Measurements from ENCODE around the gene OXA1L. TPM values are rescaled to one million over a fixed set of nuclear protein-coding genes. Genes with fewer than 3 reads are reported as not detected.
"Not testable (repeated sequence)": the region's sequence is repeated elsewhere in the genome, so short reads cannot be mapped to it uniquely, and the experiment has no call there.

The OXA1L gene
- total RNA-seq, 1 donor from 2014 or later, result 93.5 TPM

GRCh38 chr14:22798528-22798927, 32.0 kb downstream of the OXA1L start:
- DNase-seq (ENCODE audit: low spot score), result no peak

GRCh38 chr14:22800346-22800745, 33.9 kb downstream of the OXA1L start:
- no peak for DNase-seq (ENCODE audit: low spot score)

GRCh38 chr14:22801716-22802115, 35.2 kb downstream of the OXA1L start:
- no peak for DNase-seq (ENCODE audit: low spot score)

DNA sequence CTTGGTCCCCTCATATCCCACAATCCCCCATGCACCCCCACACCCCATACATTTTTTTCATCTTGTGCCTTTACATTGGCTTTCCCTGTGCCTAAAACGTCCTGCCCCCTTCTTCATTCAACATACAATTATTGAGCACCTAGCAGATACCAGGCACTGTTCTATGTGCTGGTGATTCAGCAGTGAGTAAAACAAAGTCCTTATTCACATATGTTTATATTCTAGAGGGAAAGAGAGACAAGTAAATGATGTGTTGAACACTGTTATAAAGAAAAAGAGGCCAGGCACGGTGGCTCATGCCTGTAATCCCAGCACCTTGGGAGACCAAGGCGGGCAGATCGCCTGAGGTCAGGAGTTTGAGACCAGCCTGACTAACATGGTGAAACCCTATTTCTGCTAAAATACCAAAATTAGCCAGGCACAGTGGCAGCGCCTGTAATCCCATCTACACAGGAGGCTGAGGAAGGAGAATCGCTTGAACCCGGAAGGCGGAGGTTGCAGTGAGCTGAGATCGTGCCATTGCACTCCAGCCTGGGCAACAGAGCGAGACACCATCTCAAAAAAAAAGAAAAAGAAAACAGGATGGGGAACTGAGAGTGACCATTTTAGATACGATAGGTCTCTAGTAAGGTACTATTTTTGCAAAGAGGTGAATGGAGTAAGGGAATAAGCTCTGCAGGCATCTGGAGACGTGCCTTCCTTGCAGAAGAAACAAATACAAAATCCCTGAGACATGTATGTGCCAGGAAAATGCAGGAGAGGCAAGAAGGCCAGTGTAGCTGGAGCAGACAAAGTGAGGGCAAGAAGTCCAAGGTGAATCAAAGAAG, 36.6 kb downstream of the OXA1L start:
- no peak for DNase-seq (ENCODE audit: low spot score)

DNA sequence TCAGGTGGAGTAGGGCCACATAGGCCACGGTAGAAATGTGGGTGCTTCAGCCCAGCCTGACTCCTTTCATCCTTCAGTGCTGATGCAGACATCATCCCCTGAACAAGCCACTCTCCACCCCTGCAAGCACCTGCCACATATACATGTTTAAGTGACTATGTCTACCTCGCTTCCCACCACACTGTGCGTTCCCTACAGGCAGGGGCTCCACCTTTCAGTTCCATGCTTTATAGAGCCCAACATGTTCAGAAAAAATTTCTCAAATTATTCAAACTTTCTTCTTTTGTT, 37.1 kb downstream of the OXA1L start:
- no peak for DNase-seq (ENCODE audit: low spot score)

DNA sequence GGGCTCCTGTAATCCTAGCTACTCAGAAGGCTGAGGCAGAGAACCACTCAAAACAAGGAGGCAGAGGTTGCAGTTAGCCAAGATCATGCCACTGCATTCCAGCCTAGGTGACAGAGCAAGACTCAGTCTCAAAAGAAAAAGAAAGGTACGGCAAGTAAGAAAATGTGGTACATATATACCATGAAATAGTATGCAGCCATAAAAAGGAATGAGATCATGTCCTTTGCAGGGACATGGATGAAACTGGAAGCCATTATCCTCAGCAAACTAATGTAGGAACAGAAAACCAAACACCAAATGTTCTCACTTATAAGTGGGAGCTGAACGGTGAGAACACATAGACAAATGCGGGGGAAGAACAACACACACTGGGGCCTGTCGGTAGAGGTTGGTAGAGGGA, 38.7 kb downstream of the OXA1L start:
- not testable (repeated sequence) for DNase-seq (ENCODE audit: low spot score)

DNA sequence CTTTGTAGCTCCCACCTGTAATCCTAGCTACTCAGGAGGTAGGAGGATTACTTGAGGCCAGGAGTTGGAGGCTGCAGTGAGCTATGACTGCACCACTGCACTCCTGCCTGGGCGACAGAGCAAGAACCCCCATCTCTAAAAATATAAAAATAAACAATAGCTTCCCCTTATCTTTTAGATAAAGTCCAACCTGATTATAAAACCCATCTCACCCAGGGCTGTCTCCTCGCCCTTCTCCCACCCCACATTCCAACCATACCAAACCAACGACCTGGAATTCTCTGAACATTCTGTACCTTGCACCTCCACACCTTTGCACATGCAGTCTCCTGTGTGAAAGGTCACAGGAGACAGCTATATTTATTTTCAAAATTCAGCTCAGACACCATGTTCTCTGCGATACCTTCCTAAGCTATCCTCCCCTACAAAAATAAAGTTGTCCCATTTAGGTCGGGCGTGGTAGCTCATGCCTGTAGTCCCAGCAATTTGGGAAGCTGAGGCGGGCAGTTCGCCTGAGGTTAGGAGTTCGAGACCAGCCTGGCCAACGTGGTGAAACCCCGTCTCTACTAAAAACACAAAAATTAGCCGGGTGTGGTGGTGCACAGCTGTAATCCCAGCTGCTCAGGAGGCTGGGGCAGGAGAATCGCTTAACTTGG, 41.1 kb downstream of the OXA1L start:
- DNase-seq (ENCODE audit: low spot score), result no peak

GRCh38 chr14:22808388-22809209, 42.1 kb downstream of the OXA1L start:
- DNase-seq (ENCODE audit: low spot score), result no peak

DNA sequence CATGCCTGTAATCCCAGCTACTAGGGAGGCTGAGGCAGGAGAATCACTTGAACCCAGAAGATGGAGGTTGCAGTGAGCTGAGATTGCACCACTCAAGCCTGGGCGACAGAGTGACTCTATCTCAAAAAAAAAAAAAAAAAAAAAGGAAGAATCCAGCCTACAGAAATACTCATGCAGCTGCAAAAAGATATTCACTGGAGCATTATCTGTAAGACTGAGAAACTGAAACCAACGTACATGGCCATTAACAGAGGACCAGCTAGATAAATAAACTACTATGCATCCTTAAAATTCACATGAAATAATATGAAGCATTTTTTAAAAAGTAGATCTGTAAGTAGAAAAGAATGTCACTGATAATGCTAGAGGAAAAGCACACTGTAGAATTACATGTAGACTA, 45.2 kb downstream of the OXA1L start:
- no peak for DNase-seq (ENCODE audit: low spot score)

DNA sequence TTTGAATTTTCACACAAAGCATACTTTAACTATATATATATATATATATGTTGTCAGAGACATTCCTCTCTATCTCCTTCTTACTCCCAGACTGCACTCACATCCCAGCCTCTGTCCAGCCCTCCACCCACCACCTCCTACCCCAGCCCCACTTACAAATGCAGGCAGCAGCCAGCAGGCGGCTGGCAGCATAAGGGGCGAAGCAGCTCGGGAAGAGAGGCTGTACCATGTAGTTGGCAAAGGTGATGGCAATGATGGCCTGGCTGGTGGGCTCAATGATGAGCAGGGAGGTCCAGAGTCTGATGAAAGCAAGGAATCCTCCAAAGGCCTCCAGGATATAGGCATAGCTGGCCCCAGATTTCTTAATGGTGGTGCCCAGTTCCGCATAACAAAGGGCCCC, 46.3 kb downstream of the OXA1L start:
- DNase-seq (ENCODE audit: low spot score), result no peak

GRCh38 chr14:22813145-22813544, 46.7 kb downstream of the OXA1L start:
- DNase-seq (ENCODE audit: low spot score), result no peak

- DNase-seq (ENCODE audit: low spot score), result no peak
Observed at GRCh38 chr14:22814373-22814772, 47.9 kb downstream of the OXA1L start.

- DNase-seq (ENCODE audit: low spot score), result no peak
Observed at GRCh38 chr14:22814941-22815713, 48.6 kb downstream of the OXA1L start, which contains the start of gene SLC7A7. Gene SLC7A7, minus strand, starts transcription at chr14:22815435. Its CDS starts 2,037 bp downstream, at chr14:22813398.

DNA sequence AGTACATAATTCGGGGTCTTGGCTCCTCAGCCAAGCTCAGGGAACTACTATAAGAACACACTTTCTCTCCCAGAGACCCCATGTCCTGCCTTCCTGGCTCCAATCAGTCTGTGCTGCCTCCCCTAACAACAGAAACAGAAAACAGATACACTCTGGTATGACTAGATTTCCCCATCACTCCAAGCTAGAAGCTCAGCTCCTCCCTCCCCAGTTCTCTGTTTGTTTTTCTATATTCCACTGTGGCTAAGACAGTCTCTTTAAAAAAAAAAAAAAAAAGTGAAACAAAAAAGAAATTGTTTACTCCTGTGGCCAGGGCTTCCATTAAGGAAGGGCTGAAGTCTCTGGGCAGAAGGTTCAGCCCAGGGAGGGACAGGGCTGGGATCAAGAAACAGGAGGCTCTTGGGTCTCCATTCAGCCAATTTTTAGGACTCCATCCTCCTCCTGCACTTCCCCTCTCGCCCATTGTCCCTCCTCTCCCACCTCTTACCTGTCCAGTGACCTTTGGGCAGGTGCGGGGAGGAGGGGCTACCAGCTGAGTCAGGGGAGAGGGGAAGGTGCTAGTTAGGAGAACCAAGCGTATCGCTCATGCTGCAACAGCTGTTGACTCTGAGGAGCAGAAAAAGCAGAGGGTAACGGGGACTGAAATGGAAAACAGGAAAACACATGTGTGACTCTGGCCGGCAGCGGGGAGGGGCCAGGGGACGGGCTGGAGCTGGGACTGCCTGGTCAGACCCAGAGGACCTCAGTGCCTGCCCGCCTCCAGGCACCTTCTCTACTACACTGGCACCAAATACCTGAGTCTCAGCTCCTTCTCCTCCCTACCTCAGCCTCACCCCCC, 52.9 kb downstream of the OXA1L start:
- DNase-seq (ENCODE audit: low spot score), result peak; percentile 64

GRCh38 chr14:22820731-22821130, 54.2 kb downstream of the OXA1L start:
- DNase-seq (ENCODE audit: low spot score), result no peak

- no peak for DNase-seq (ENCODE audit: low spot score)
Observed at GRCh38 chr14:22821193-22822015, 54.9 kb downstream of the OXA1L start.

DNA sequence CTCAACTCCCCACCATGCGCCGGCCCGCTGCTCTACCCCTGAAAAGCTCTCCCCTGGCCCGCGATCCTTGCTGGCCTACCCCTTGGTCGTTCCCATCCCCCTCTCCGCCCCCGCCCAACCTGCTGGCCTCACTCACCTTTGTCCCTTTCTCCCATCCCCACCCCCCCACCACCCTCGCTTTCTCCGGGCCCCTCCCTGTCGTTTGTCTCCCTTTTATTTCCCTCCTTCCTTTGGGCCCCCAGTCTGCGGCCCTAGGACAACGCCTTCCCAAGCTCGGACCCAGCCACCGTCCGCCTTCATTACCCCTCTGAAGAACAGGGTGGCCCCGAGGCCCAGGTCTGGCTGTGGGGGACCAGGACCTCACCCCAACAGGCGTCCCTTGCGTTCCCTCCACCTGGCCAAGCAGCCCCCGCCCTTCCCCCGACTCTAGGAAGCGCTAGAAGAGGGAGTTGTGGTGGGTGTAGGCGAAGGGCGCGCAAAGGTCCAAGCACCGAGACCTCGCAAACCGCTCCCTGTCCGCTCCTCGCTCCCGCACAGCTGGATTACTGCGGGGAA, 55.6 kb downstream of the OXA1L start:
- DNase-seq (ENCODE audit: low spot score), result no peak

Data from ureter (tissue), 1 donor.